Hepatocyte (in vitro differentiated cells): ENCODE results near the gene PCDHA13. TPM values are rescaled to one million over a fixed set of nuclear protein-coding genes. Genes with fewer than 3 reads are reported as not detected.
"Not testable (repeated sequence)": the region's sequence is repeated elsewhere in the genome, so short reads cannot be mapped to it uniquely, and the experiment has no call there.

Experiments
- DNase-seq: peaks from one replicate; pipeline ENCODE4 v3.0.0-alpha.2; 2016; ENCODE audit warnings: low spot score
- H2AFZ ChIP-seq: fragments of 200-600 bp; sonication (generic); 2 replicates; pipeline ENCODE4 v1.6.0; 2016; ENCODE audit warnings: antibody characterized with exemption, mild to moderate bottlenecking
- H3K27ac ChIP-seq: fragments of 200-600 bp; sonication (generic); 2 replicates; pipeline ENCODE4 v1.5.1; 2016; ENCODE audit warnings: mild to moderate bottlenecking
- H3K27me3 ChIP-seq: fragments of 200-600 bp; sonication (generic); 2 replicates; pipeline ENCODE4 v1.6.1; 2016
- H3K36me3 ChIP-seq: fragments of 200-600 bp; sonication (generic); replicated peaks from 2 replicates; pipeline ENCODE4 v1.5.1; 2016; ENCODE audit warnings: low read depth; ENCODE audit not compliant: insufficient read depth
- H3K4me1 ChIP-seq: fragments of 200-600 bp; sonication (generic); 2 replicates; pipeline ENCODE4 v1.5.1; 2016; ENCODE audit warnings: mild to moderate bottlenecking, moderate library complexity; ENCODE audit not compliant: insufficient read depth
- H3K4me2 ChIP-seq: fragments of 200-600 bp; sonication (generic); 2 replicates; pipeline ENCODE4 v1.6.0; 2016
- H3K4me3 ChIP-seq: fragments of 200-600 bp; sonication (generic); 2 replicates; pipeline ENCODE4 v1.5.1; 2016; ENCODE audit warnings: mild to moderate bottlenecking
- H3K79me2 ChIP-seq: fragments of 200-600 bp; sonication (generic); 2 replicates; pipeline ENCODE4 v1.6.0; 2017; ENCODE audit warnings: mild to moderate bottlenecking
- H3K9me2 ChIP-seq: fragments of 200-600 bp; sonication (generic); replicated peaks from 2 replicates; pipeline ENCODE4 v1.6.0; 2017; ENCODE audit warnings: mild to moderate bottlenecking; ENCODE audit not compliant: insufficient read depth
- H3K9me3 ChIP-seq: fragments of 200-600 bp; sonication (generic); 2 replicates; pipeline ENCODE4 v1.5.1; 2016; ENCODE audit warnings: low read depth, mild to moderate bottlenecking
- H4K20me1 ChIP-seq: fragments of 200-600 bp; sonication (generic); 2 replicates; pipeline ENCODE4 v1.6.0; 2016; ENCODE audit warnings: mild to moderate bottlenecking; ENCODE audit not compliant: insufficient read depth, poor library complexity, severe bottlenecking
- CTCF ChIP-seq: fragments of 200-600 bp; sonication (generic); IDR thresholded peaks from 2 replicates; pipeline ENCODE4 v1.5.1; 2016; ENCODE audit warnings: antibody characterized with exemption, mild to moderate bottlenecking; ENCODE audit not compliant: poor library complexity
- EZH2 ChIP-seq: fragments of 200-600 bp; sonication (generic); IDR thresholded peaks from 2 replicates; pipeline ENCODE4 v1.6.1; 2016; ENCODE audit warnings: antibody characterized with exemption, mild to moderate bottlenecking, borderline replicate concordance
- EZH2phosphoT487 ChIP-seq: fragments of 200-600 bp; sonication (generic); IDR thresholded peaks from one replicate; pipeline ENCODE4 v1.6.1; 2018; ENCODE audit warnings: antibody characterized with exemption, mild to moderate bottlenecking, low read depth, moderate library complexity; ENCODE audit not compliant: unreplicated experiment, severe bottlenecking
- WGBS: methylation state at CpG from one replicate; pipeline ENCODE4 v1.1.6; 2016; ENCODE audit warnings: low lambda C conversion rate; ENCODE audit errors: missing lambda C conversion rate; 5-methylcytosine and 5-hydroxymethylcytosine counted together
- polyA plus RNA-seq: library from polyadenylated mRNA; unstranded; fragments of >200 nt; fragmentation: Nextera tagmentation; extraction: Ambion mirVana; gene quantifications from 2 replicates; pipeline ENCODE4 v1.2.1, GENCODE V29; 2016
- total RNA-seq: library from RNA; depleted of rRNA; stranded (reverse); fragments of >200 nt; gene quantifications from 2 replicates; pipeline ENCODE4 v1.2.3, GENCODE V29; 2014

Gene PCDHA13
- total and polyA plus RNA-seq, 2 experiments from 2014 or later, result 0.27 to 4.3 TPM

GRCh38 chr5:140835622-140836510 lies 46.1 kb upstream of the PCDHA13 start:
- no peak overlapping the region for H3K4me2 ChIP-seq
- H3K9me3 ChIP-seq, result peaks cover 42% of the 10 kb centered on the region
- no peaks in the 10 kb centered on the region for H3K79me2 ChIP-seq
- TF ChIP-seq CTCF (no peak), EZH2 (no peak), EZH2phosphoT487 (no peak)
- H3K9me2 ChIP-seq, result no peaks in the 10 kb centered on the region
- H3K4me3 ChIP-seq, result no peak overlapping the region
- H2AFZ ChIP-seq, result no peak overlapping the region
- WGBS, result over 99% methylated on average over 97 of the region's 103 CpGs
- no peaks in the 10 kb centered on the region for H4K20me1 ChIP-seq
- no peaks in the 10 kb centered on the region for H3K4me1 ChIP-seq
- no peak overlapping the region for H3K27ac ChIP-seq
- peaks cover 5% of the 10 kb centered on the region for H3K36me3 ChIP-seq
- DNase-seq, result no peak
- H3K27me3 ChIP-seq, result no peaks in the 10 kb centered on the region

- no peak within 1 kb of the TSS for H2AFZ ChIP-seq
- DNase-seq, result no peak
- H3K79me2 ChIP-seq, result no peaks in the 10 kb centered on the region
- no peak within 1 kb of the TSS for H3K4me2 ChIP-seq
- no peaks in the 10 kb centered on the region for H3K9me2 ChIP-seq
- H3K27ac ChIP-seq, result no peak within 1 kb of the TSS
- H3K4me3 ChIP-seq, result no peak within 1 kb of the TSS
- peaks cover 32% of the 10 kb centered on the region for H3K9me3 ChIP-seq
- no peak for TF ChIP-seq CTCF
- TF ChIP-seq EZH2, result no peak
- no peak for TF ChIP-seq EZH2phosphoT487
- H3K36me3 ChIP-seq, result no peaks in the 10 kb centered on the region
- 84% methylated on average over 47 of the region's 47 CpGs for WGBS
- H4K20me1 ChIP-seq, result no peaks in the 10 kb centered on the region
- no peaks in the 10 kb centered on the region for H3K27me3 ChIP-seq
- no peaks in the 10 kb centered on the region for H3K4me1 ChIP-seq
Measured at GRCh38 chr5:140840978-140841962, 40.7 kb upstream of the PCDHA13 start, which contains the start of gene PCDHA8. Gene PCDHA8, plus strand, starts transcription at chr5:140841187. Its CDS starts 135 bp downstream, at chr5:140841322.

GRCh38 chr5:140842798-140843733 lies 38.9 kb upstream of the PCDHA13 start:
- H3K36me3 ChIP-seq, result no peaks in the 10 kb centered on the region
- no peak for DNase-seq
- TF ChIP-seq EZH2phosphoT487, result no peak
- TF ChIP-seq EZH2, result no peak
- no peak for TF ChIP-seq CTCF
- H3K9me2 ChIP-seq, result no peaks in the 10 kb centered on the region
- H3K27me3 ChIP-seq, result no peaks in the 10 kb centered on the region
- peaks cover 26% of the 10 kb centered on the region for H3K9me3 ChIP-seq
- no peak overlapping the region for H2AFZ ChIP-seq
- H3K4me1 ChIP-seq, result no peaks in the 10 kb centered on the region
- no peaks in the 10 kb centered on the region for H4K20me1 ChIP-seq
- no peak overlapping the region for H3K4me2 ChIP-seq
- no peaks in the 10 kb centered on the region for H3K79me2 ChIP-seq
- WGBS, result 99% methylated on average over 71 of the region's 87 CpGs
- H3K27ac ChIP-seq, result no peak overlapping the region
- no peak overlapping the region for H3K4me3 ChIP-seq

- peak within 1 kb of the TSS; percentile 1 for H3K4me3 ChIP-seq
- H2AFZ ChIP-seq, H3K27ac ChIP-seq, DNase-seq, H4K20me1 ChIP-seq, H3K27me3 ChIP-seq, H3K4me1 ChIP-seq, H3K36me3 ChIP-seq, H3K79me2 ChIP-seq, H3K9me2 ChIP-seq: not testable (repeated sequence)
- peak within 1 kb of the TSS; percentile 35 for H3K4me2 ChIP-seq
- peaks cover 10% of the 10 kb centered on the region for H3K9me3 ChIP-seq
- 81% methylated on average over 39 of the region's 48 CpGs for WGBS
Measured at GRCh38 chr5:140848139-140849102, 33.5 kb upstream of the PCDHA13 start, which contains the start of gene PCDHA9. Gene PCDHA9, plus strand, starts transcription at chr5:140848382. Its CDS starts 114 bp downstream, at chr5:140848496.
